T-helper 2 cell treated with Interferon-gamma antibody and Interleukin-4, amounts not matched to agents 5 μg/mL and 100 μg/mL, for 36 hours (primary cell): ENCODE data around the gene APMAP.

Experiments used
- DNase-seq: peaks from one replicate; pipeline ENCODE4 v3.0.0; 2021; ENCODE audit warnings: low spot score
- H3K27ac Mint-ChIP-seq: one replicate; pipeline ENCODE4 v1.8.0; 2021; ENCODE audit warnings: mild to moderate bottlenecking, mixed read lengths
- H3K27me3 Mint-ChIP-seq: one replicate; pipeline ENCODE4 v1.8.0; 2021; ENCODE audit warnings: low read depth, mixed read lengths
- H3K36me3 Mint-ChIP-seq: one replicate; pipeline ENCODE4 v1.8.0; 2021; ENCODE audit warnings: low read depth, mixed read lengths
- H3K4me1 Mint-ChIP-seq: one replicate; pipeline ENCODE4 v1.8.0; 2021; ENCODE audit warnings: low read depth, mixed read lengths
- H3K4me3 Mint-ChIP-seq: one replicate; pipeline ENCODE4 v1.8.0; 2022; ENCODE audit warnings: mild to moderate bottlenecking, moderate library complexity, mixed read lengths
- H3K9me3 Mint-ChIP-seq: one replicate; pipeline ENCODE4 v1.8.0; 2021; ENCODE audit warnings: mixed read lengths

APMAP gene

GRCh38 chr20:25018425-25018824 is 25.9 kb upstream of the APMAP start:
- Mint-ChIP-seq H3K27ac (no peak overlapping the region), H3K36me3 (peaks cover 3% of the 10 kb centered on the region), H3K27me3 (no peaks in the 10 kb centered on the region), H3K9me3 (no peaks in the 10 kb centered on the region), H3K4me1 (no peaks in the 10 kb centered on the region), H3K4me3 (no peak overlapping the region)
- DNase-seq = no peak

- no peak for DNase-seq
- no peak overlapping the region for H3K4me3 Mint-ChIP-seq
- peaks cover 2% of the 10 kb centered on the region for H3K36me3 Mint-ChIP-seq
- no peaks in the 10 kb centered on the region for H3K4me1 Mint-ChIP-seq
- no peak overlapping the region for H3K27ac Mint-ChIP-seq
- H3K9me3 Mint-ChIP-seq = no peaks in the 10 kb centered on the region
- no peaks in the 10 kb centered on the region for H3K27me3 Mint-ChIP-seq
Observed at GRCh38 chr20:25017257-25017803, 24.8 kb upstream of the APMAP start.

DNA sequence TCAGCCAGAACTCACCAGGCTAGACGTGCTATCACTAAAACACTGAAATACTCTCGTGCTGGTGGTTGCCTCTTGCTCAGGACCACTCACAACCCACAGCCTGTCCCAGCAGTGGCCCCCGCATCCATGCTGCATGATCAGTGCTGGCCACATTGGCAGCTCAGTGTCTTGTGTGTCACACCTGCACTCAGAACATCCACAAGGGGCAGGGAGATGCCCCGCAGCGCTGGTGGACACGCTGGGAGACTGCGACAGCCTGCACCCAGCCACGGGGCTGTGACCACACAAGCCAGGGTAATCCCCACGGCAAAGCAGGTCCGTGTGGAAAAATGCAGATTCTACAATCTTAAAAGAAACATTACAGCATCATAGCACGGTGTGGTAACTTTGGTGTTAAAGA is 23.9 kb upstream of the APMAP start:
- H3K4me1 Mint-ChIP-seq = no peaks in the 10 kb centered on the region
- no peak for DNase-seq
- no peak overlapping the region for H3K4me3 Mint-ChIP-seq
- H3K27me3 Mint-ChIP-seq = no peaks in the 10 kb centered on the region
- no peaks in the 10 kb centered on the region for H3K9me3 Mint-ChIP-seq
- no peak overlapping the region for H3K27ac Mint-ChIP-seq
- H3K36me3 Mint-ChIP-seq = peaks cover 2% of the 10 kb centered on the region

GRCh38 chr20:25015986-25016385 is 23.4 kb upstream of the APMAP start:
- Mint-ChIP-seq H3K9me3 (no peaks in the 10 kb centered on the region), H3K27ac (no peak overlapping the region), H3K4me1 (no peaks in the 10 kb centered on the region), H3K27me3 (no peaks in the 10 kb centered on the region), H3K4me3 (no peak overlapping the region), H3K36me3 (peaks cover 2% of the 10 kb centered on the region)
- DNase-seq = no peak

DNA sequence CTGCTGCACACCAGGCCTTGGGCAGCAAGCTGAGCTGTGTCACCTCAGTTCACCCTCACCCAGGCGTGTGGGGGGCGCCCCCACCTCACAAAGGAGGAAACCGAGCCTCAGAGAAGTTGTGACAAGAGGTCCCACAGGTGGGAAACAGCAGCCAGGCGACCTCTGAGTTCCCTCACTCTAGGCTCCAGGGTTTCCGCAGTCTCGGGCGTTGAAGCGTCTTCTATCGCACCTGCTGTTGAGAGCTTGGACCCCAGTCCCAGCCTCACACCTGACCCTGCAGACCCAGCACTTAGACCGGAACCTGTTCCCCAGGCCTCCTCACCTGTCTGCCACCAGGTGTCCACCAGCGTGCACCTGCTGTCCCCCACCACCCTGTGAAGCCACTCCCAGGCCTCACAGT is 22.3 kb upstream of the APMAP start:
- Mint-ChIP-seq H3K36me3 (peaks cover 2% of the 10 kb centered on the region), H3K4me3 (no peak overlapping the region), H3K27ac (no peak overlapping the region), H3K9me3 (no peaks in the 10 kb centered on the region), H3K4me1 (no peaks in the 10 kb centered on the region), H3K27me3 (no peaks in the 10 kb centered on the region)
- no peak for DNase-seq

GRCh38 chr20:25013478-25014380 is 21.2 kb upstream of the APMAP start:
- Mint-ChIP-seq H3K4me1 (no peaks in the 10 kb centered on the region), H3K4me3 (no peak overlapping the region), H3K27ac (no peak overlapping the region), H3K9me3 (no peaks in the 10 kb centered on the region), H3K36me3 (peaks cover 2% of the 10 kb centered on the region), H3K27me3 (no peaks in the 10 kb centered on the region)
- DNase-seq = no peak

GRCh38 chr20:25012616-25013189 is 20.2 kb upstream of the APMAP start:
- no peaks in the 10 kb centered on the region for H3K4me1 Mint-ChIP-seq

DNA sequence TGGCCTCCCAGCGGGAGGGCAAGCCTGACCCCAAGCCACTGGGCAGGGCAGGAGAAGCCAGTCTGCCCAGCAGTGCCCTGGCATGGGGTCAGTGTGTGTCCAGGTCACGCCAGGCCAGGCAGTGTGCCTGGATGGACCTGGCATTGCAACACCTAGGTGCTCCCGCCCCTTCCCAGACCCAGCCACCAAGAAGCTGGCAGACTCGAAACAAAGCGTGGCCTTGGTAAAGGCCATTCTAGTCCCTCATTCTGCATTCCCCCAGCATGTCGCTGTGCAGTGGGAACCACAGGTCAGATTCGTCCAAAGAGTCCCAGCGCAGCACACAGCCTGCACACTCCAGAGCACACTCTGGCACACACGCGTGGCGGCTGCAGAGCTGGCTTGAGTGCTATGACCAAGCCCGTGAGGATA is 19.3 kb upstream of the APMAP start:
- Mint-ChIP-seq H3K9me3 (no peaks in the 10 kb centered on the region), H3K27me3 (no peaks in the 10 kb centered on the region), H3K27ac (no peak overlapping the region), H3K36me3 (peaks cover 2% of the 10 kb centered on the region), H3K4me1 (no peaks in the 10 kb centered on the region), H3K4me3 (no peak overlapping the region)
- no peak for DNase-seq

More at GRCh38 chr20:25012616-25013189, 20.2 kb upstream of the APMAP start:
- Mint-ChIP-seq H3K9me3 (no peaks in the 10 kb centered on the region), H3K4me3 (no peak overlapping the region), H3K36me3 (peaks cover 2% of the 10 kb centered on the region), H3K27ac (no peak overlapping the region), H3K27me3 (no peaks in the 10 kb centered on the region)
- DNase-seq = no peak

GRCh38 chr20:25011261-25011660 is 18.7 kb upstream of the APMAP start:
- no peak for DNase-seq
- Mint-ChIP-seq H3K9me3 (no peaks in the 10 kb centered on the region), H3K4me1 (no peaks in the 10 kb centered on the region), H3K27me3 (no peaks in the 10 kb centered on the region), H3K36me3 (peaks cover 2% of the 10 kb centered on the region), H3K27ac (no peak overlapping the region), H3K4me3 (no peak overlapping the region)

DNA sequence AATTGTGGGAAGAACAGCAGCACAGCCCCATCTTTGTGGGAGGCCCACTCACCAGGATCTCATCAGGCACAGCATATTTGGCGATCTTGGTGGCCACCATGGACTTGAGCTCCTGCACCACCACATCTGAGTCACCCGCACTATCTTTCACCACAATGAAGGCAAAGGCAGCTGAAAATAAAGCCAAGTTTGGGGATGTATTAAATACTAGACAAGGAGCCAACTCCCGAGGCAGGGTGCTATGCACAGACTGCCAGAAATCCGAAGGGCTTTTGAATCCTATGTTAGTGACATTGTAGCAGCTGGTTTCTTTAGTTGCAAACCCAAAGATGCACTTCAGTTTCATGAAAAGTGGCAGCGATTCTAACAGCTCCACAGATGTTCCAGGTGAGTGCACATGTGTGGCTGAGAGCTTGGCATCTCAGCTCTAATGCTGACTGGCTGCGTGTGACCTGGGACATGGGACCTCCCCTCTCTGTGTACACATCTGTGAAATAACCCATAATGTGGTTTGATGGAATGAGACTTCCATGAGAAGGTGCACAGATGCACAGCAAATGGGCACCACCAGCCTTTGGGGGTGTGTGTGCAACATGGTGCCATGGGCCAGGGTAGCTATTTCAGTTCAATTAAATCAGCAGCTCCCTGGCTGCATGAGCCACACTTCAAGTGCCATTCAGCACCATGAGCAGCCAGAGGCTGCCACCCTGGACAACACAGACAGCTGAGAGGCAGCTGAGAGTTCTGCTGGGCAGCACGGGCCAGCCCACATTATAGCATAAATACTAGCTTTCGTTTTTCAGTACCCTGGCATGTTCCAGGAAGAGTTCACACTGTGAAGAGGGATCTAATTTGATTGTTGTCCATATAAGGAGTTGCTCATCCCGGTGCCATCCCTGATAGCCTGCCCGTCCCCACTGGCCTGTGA is 16.9 kb upstream of the APMAP start:
- H3K4me1 Mint-ChIP-seq = no peaks in the 10 kb centered on the region
- H3K9me3 Mint-ChIP-seq = no peaks in the 10 kb centered on the region
- no peak overlapping the region for H3K27ac Mint-ChIP-seq
- H3K4me3 Mint-ChIP-seq = no peak overlapping the region
- H3K27me3 Mint-ChIP-seq = no peaks in the 10 kb centered on the region
- DNase-seq = no peak
- peaks cover 3% of the 10 kb centered on the region for H3K36me3 Mint-ChIP-seq

- Mint-ChIP-seq H3K27me3 (no peaks in the 10 kb centered on the region), H3K36me3 (peaks cover 4% of the 10 kb centered on the region), H3K9me3 (no peaks in the 10 kb centered on the region), H3K4me1 (no peaks in the 10 kb centered on the region), H3K27ac (no peak overlapping the region), H3K4me3 (no peak overlapping the region)
- no peak for DNase-seq
Observed at GRCh38 chr20:25008388-25009217, 16.1 kb upstream of the APMAP start.

GRCh38 chr20:25007491-25008305 is 15.1 kb upstream of the APMAP start:
- Mint-ChIP-seq H3K36me3 (peaks cover 4% of the 10 kb centered on the region), H3K4me3 (no peak overlapping the region), H3K4me1 (no peaks in the 10 kb centered on the region), H3K9me3 (no peaks in the 10 kb centered on the region), H3K27me3 (no peaks in the 10 kb centered on the region), H3K27ac (no peak overlapping the region)
- no peak for DNase-seq
